NCI-H1105 (cell line): ENCODE results near the gene NOS1AP.
A peak's percentile ranks its signal among the peaks of the same experiment; 100 is the strongest.
"Not testable (repeated sequence)": the region's sequence is repeated elsewhere in the genome, so short reads cannot be mapped to it uniquely, and the experiment has no call there.

ENCODE experiments used
- DNase-seq: peaks from one replicate; lab custom pipeline; 2025; lab: John Stamatoyannopoulos, UW

The NOS1AP gene

DNA sequence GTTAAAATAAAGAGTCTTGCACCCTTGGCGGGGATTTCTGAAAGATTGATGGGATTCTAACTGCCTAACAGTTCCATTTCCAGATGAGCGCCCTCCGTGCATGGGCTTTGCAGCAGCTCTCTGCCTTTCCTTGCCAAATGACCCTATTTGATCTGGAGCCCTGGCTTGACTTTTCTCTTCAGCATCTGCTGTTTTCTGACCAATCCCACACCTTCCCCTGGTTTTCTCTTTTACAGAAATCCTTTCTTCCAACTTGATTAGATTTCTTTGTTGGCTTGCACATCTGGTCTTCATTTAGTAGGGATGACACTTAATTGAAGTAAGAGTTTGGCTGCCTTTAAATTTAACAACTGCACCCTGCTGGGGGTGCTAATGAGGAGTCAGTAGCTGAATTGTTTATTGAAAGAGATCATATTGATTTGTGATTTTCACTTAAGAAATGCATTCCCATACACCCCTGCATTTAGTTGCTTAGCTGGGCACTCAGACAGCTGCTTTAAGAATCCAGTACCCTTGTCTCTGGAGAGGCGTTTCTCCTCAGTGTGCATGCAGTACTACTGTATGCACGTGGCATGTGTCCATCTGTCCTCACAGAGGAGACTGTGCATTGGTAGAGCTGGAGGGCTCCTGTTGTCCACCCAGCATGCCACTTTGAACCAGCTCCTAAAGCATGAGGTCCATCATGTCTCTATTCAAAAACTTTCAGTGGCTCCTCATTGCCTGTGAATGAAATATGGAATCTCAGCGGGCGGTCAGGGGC lies 99.7 kb downstream of the NOS1AP start:
- DNase-seq, result no peak

DNA sequence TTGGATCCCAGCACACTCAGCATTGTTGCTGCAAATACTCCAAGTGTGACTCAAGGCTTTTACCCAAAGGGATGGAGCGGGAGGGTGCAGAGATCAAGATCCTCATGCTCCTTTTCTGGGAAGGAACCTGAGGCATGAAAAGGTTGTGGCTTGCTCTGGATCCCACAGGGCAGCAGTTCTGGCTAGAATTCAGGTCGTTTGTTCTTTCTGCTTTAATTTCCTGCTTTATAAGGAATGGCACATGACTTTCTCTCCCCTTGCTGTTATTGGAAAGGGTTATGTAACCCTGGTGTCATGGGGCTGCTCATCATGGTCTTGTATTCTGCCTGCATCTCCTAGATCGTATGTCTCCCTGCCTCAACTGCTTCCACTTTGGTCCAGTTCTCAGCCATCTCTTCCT lies 101.6 kb downstream of the NOS1AP start:
- DNase-seq, result no peak

DNA sequence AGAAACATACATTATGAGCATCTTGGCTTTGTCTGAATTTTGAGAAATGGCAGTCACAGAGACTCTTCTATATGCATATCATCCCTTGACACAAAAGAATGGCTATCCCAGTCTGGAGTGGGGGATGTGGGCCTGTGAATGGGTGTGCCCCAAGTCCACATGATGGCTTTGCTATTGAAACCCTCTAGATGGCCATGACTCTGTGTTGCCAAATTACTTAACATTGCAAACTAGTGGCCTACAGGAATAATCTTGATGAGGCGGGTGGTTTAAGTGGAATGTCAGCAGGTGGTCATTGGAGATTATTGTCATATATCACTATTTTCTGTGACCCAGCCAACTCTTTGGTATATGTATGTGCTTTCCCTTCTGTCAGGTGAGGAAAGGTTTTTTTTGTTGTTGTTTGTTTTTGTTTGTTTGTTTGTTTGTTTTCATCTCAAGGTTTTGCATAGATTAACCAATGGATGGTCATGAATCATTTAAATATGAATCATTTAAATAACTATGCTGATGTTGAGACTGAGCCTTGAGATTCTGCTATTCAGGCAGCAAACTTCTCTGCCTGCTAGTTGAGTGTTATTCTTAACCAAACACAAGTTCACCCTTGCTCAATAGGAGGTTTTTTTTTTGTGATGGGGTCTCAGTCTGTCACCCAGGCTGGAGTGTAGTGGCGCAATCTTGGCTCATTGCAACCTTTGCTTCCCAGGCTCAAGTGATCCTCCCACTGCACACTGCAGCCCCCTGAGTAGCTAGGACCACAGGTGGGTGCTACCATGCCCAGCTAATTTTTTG lies 103.0 kb downstream of the NOS1AP start:
- DNase-seq, result no peak

DNA sequence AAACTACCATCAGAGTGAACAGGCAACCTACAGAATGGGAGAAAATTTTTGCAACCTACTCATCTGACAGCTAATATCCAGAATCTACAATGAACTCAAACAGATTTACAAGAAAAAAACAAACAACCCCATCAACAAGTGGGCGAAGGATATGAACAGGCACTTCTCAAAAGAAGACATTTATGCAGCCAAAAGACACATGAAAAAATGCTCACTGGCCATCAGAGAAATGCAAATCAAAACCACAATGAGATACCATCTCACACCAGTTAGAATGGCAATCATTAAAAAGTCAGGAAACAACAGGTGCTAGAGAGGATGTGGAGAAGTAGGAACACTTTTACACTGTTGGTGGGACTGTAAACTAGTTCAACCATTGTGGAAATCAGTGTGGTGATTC lies 104.1 kb downstream of the NOS1AP start:
- not testable (repeated sequence) for DNase-seq

DNA sequence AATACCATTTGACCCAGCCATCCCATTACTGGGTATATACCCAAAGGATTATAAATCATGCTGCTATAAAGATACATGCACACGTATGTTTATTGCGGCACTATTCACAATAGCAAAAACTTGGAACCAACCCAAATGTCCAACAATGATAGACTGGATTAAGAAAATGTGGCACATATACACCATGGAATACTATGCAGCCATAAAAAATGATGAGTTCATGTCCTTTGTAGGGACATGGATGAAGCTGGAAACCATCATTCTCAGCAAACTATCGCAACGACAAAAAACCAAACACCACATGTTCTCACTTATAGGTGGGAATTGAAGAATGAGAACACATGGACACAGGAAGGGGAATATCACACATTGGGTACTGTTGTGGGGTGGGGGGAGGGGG lies 104.5 kb downstream of the NOS1AP start:
- not testable (repeated sequence) for DNase-seq

DNA sequence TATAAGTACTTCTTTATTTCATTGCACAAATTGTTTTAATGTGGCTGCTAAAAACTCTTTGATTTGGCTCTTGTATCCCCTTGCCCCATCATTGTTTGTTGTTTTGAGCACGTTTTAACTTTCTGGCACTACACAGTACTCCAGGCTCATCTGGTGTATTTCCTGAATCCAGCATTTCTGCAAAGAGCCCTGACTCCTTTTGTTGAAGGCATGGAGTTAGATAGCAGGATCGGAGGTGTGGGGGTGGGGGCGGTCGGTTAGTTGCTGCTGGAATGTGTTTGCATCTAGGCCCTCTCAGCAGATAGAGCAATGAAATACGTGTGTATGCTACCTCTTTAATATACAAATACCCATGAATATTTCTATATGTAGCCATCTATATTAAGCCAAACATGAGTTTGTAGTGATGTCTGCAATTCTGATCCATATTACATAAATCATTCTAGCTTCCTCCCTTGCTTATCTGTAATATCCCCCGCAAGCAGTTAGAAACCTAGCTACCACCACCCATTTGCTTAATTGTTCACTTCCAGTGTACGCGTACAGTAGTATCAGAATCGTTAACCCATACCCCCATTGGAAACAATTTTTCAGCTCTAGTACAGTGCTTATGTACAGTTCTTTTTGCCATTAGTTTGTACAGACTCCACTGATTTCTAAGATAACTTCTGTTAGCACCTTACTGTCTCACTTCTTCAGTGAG lies 106.0 kb downstream of the NOS1AP start:
- DNase-seq, result no peak

DNA sequence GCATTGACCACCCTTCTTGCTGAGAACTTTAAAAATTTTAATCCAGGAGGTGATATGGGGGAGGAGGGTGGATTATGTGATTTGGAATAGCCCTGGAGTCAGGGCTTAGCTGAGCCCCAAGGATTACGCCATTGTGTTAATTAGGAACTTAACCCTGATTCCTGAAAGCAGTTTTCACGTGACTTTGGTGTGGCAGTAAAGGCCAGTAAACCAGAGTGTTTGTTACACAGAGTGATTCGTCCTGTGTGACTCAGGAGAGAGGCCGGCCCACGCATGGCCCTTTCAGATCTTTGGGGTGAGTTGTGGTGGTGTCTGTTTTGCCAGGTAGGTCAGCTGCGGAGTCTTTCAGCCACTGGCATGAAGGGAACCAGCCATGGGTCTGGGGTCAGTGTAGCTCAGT lies 107.6 kb downstream of the NOS1AP start:
- no peak for DNase-seq

DNA sequence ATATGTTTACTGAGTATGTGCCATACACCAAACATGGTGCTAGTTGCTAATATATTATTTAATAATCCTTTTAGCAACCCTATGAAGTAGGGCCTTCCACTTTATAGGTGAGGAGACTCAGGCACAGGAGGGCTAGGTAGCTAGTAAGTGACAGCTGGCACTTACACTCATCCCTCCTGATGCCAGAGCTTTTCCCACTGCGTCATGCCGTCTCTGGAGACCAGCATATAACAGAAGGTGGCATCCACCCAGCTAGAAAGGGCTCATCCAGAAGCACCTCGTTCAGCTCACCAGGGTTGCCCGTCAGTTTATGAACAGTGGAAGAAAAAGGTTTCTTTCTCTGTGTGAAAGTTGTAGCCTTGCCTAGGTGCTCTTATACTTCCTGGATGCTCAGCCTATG lies 108.9 kb downstream of the NOS1AP start:
- DNase-seq, result no peak

DNA sequence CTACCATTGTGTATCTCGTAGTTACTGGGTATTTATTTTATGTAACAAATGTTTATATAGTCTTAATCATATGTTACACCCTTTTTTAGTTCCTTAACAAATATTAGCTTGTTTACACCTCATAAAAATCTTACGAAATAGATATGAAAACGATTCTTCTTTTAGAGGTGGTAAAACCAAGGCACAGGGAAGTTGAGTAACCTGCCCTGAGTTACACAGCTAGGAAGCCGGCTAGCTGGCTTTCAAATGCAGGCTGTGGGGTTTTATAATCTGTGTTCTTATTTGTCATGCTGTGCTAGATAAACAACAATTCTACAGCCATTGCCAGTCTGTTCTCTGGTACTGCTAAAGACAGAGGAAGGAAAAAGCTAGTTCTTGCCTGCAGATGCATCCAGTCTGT lies 109.6 kb downstream of the NOS1AP start:
- no peak for DNase-seq

DNA sequence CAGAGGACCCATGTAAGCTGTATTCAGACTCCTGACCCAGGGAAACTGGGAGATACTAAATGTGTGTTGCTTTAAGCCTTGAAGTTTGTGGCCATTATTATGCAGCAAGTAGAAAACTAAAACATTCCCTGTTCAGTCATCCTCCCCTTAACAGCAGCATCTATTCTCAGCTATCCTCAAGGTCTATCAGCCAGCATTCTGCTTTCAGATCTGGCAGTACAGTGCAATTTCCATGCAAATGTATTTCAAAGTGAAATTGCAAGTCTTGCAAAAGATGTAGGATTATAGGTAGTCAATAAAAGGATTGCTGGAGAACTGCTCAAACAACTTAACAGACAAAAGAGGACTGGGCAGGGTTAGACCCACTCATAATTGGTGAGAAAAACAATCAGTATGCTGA lies 111.3 kb downstream of the NOS1AP start:
- DNase-seq, result no peak

DNA sequence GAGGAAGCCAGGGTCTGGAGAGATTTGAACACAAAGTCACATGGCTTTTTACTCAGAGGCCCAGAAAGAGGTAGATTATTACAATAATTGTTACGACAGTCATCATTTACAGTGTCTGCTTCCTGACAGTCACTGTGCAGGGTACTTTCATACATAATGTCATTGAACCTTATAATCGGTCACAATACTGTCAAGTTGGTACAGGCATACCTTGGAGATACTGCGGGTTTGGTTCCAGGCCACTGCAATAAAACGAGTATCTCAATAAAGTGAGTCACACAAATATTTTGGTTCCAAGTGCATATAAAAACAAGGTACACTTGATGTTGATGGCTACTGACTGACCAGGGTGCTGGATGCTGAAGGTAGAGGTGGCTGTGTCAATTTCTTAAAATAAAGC lies 112.6 kb downstream of the NOS1AP start:
- no peak for DNase-seq

DNA sequence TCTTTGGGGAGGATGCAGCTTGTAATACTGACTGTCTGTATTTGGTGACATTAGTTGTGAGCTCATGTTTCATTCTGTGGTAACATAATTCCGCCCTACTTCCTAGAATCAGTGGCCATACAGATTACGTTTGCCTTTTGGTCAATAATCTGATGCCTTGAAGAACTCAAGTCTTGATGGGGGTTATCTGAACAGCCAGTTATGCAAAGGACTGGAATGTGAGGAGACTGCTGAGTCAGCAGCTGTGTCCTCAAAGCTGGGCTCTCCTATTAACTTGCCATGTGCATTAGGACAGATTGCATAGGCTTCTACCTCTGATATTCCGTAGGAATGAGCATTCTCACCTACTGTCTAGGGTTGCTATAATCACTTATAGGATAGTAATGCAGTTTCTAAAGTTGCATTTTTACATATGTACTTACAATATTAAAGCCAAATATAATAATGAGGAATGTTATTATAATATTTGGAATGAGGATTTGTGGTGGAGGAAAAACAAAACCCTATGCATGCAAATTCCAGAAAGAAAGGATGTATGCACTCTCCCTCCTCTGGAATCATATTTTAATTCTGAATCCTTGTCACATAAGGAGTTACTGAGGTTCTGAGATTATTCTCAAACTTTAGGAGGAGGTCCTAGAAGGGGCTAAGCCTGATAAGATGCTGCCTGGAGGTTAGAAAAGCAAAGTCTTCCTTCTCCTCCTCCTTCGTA lies 116.0 kb downstream of the NOS1AP start:
- DNase-seq, result no peak

DNA sequence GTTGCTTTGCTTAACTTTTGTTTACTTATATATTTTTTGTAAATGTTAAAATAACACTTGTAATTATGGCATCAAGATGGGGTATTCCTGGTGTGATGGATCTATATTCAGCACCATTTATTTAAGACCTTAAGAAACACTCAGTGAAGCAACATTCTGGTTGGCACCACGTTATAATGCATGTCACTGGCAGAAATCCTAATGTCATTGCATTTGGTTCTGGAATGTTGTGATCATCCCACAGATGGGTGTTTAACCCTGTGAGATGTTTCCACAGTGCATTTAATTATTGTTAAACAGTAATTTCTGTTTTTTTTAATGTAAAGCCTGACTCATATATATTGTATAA lies 116.5 kb downstream of the NOS1AP start:
- DNase-seq, result no peak

DNA sequence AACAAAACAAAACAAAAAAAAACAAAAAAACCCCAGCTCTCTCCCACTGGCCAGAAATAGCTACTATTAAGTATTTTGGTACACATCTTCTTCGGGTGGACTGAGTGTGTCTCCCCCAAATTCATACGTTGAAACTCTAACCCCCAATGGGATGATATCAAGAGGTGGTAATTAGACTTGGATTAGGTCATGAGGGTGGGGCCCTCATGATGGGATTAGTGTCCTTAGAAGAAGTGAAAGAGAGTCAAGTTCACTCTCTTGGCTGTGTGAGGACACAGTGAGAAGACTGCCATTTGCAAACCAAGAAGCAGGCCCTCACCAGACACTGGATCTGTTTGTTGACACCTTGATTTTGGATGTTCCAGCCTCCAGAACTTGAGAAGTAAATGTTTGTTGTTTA lies 116.9 kb downstream of the NOS1AP start:
- DNase-seq, result no peak

DNA sequence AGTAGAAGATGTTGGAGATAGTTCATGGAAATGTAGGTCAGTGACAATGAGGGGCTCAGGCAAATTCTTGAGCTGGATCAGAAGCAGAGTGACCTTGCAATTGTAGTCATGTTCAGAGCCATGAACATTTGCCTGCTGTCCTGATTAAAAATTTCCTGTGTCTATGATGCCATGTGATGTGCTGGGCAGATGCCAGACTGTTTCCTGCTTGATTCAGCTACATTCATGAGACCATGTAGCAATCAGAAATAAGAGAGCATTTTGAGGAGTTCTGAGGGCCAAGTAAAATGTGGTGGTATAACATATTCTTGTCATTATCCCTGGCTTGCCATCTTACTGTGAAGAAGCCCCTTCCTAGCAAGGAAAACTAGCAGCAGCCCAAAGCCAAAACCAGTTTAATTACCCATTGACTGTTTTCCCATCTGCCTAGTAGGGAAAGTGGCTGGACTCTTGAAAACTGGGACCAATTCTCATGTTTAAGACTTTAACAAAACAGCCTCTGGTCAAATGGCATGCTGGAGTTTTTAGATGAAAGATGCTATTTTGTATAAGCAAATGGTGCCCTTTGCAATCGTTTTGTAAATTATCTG lies 118.3 kb downstream of the NOS1AP start:
- DNase-seq, result no peak

DNA sequence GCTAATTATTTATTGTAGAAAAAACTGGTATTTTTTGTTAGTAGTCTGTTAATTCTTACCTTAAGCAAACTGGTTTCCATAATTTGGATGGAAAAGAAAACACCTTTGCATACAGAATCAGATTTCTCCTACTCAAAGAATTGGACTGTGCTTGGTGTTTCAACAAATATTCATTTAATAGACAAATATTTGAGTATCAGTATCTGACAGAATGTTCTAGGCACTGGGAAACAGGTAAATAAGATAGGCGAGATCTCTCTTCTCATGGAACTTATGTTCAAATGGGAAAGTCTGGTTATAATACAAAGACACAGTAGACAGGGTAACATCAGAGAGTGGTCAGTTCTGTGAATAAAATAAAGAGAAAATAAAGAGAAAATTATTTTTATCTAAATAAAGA lies 119.9 kb downstream of the NOS1AP start:
- DNase-seq, result no peak

DNA sequence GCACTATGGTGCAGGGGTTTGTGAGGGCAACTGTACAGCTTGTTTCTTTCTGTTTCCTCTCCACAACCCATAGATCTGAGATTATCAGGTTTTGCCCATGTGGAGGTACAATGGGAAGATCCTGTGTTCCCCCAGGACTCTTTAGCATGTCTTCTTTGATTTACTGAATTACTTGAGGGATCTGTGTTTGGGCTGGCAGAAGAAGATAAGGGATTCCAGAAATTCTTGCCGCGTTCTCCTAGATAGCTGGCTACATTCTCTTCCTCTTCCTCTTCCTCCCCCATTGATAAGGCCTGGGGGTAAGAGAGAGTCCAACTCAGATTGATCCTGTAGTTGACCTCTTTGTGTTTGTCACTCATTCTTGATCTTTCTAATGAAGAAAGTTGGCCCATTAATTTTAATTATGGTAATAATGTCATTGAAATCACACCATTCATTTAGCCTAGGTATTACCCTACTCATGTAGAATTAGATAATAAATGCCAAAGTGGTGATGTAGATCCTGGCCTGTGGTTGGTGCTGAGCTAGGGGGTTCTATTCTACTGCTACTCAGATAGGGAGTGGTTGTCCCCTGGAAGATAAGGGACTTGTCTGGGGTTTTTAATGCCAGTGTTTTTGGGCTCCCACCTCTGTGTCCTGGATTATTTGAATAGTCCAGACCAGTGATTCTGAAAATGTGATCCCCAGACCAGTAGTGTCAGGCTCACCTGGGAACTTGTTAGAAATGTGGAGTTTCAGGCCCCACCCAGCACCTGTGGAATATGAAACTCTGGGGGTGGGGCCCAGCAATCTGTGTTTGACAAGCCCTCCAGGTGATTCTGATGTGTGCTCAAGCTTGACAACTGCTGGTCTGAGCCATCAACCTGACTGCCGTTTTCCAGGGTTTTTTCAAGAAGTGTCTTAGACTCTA lies 122.2 kb downstream of the NOS1AP start:
- DNase-seq, result no peak

DNA sequence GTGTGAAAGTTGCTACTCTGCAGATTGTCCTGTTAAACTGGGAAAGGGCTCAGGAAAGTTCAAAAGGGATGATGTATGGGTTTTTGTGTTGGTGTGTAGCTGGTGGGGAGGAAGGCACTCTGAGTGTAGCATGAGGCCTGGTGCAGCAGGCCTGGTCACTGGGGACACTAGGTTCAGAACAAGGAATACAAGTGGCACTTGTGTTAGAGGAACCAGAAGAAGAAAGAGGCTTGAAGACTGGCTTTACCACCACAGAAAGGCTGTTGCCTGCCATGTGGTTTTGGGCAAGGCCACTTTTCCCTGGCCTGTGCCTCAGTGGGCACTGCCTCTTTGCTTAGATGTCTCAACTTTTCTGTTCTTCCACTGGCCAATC lies 122.8 kb downstream of the NOS1AP start:
- DNase-seq, result no peak

DNA sequence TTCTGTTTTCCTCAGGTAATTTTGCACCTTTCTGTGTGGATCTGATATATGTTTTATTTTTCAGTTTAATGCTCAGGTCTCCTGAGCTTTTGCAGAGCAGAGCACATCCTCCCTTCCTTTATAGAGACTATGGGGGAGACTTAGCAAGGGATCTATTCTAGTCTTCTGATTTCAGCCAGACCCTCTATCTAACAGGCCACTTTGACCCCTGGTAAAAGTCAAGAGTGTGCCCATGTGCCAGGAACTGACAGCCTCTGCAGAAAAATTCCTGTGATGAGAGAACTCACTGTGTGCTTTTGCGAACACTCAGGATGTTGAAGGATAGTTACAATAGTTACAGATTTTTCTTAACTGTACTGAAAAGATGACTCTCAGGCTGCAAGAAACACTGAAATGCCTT lies 123.3 kb downstream of the NOS1AP start:
- no peak for DNase-seq

DNA sequence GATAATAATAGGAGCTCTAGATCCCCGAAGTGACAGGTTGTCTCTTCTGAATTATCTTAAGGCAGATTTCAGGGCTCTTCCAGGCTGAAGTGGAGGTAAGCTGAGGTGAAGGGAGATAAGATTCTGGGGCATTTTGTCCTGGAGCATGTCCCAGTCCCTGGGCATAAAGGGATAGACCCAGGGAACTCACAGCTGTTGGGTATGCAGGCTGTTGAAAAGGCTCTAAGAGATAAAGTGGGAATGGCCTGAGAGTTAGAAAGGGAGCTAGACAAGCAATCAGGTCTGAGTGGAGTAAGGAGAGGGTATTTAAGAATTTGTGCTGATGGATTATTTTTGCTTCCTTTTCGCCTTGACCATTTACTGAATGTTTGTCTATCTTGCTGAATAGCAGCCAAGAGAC lies 123.7 kb downstream of the NOS1AP start:
- no peak for DNase-seq

DNA sequence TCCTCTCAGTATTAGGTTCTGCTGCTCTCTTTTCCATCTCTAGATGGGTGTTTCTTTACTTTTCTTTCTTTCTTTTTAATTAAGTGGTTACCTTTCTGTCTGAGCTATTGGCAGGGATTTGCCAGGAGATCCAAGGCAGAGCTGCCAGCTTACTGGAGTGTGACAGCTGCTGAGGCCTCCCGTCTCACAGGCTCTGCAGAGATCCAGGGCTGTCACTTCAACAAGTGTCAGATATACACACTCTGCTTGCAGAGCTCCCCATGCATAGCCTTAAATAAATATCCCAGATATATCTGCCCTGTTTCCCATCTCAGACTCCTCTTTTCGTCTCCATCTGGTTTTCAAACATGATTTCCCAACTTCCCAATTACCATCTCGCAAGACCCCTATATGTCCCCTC lies 124.3 kb downstream of the NOS1AP start:
- DNase-seq, result peak; percentile 30
